SW480 (cell line): Measurements from ENCODE around the gene MAGI1.
A peak's percentile ranks its signal among the peaks of the same experiment; 100 is the strongest.

Experiments
- DNase-seq: peaks from one replicate; pipeline ENCODE4 v3.0.0-alpha.2; 2016; ENCODE audit warnings: low spot score

Gene MAGI1

GRCh38 chr3:65595222-65596028 lies 443.3 kb downstream of the MAGI1 start:
- DNase-seq: peak; percentile 16

- DNase-seq: no peak
Observed at GRCh38 chr3:65593780-65594752, 444.7 kb downstream of the MAGI1 start.

- no peak for DNase-seq
Observed at GRCh38 chr3:65591313-65591712, 447.4 kb downstream of the MAGI1 start.

GRCh38 chr3:65588884-65589283 lies 449.8 kb downstream of the MAGI1 start:
- no peak for DNase-seq

GRCh38 chr3:65587650-65588439 lies 450.9 kb downstream of the MAGI1 start:
- no peak for DNase-seq

GRCh38 chr3:65584913-65585312 lies 453.8 kb downstream of the MAGI1 start:
- DNase-seq: no peak

- no peak for DNase-seq
Observed at GRCh38 chr3:65584002-65584401, 454.7 kb downstream of the MAGI1 start.

- no peak for DNase-seq
Observed at GRCh38 chr3:65583188-65583587, 455.5 kb downstream of the MAGI1 start.

GRCh38 chr3:65582012-65582717 lies 456.6 kb downstream of the MAGI1 start:
- no peak for DNase-seq

- no peak for DNase-seq
Observed at GRCh38 chr3:65581313-65581712, 457.4 kb downstream of the MAGI1 start.

GRCh38 chr3:65578861-65579260 lies 459.9 kb downstream of the MAGI1 start:
- no peak for DNase-seq

- DNase-seq: no peak
Observed at GRCh38 chr3:65577843-65578430, 460.8 kb downstream of the MAGI1 start.

- DNase-seq: no peak
Observed at GRCh38 chr3:65576966-65577365, 461.8 kb downstream of the MAGI1 start.

GRCh38 chr3:65576228-65576627 lies 462.5 kb downstream of the MAGI1 start:
- no peak for DNase-seq

GRCh38 chr3:65575376-65575840 lies 463.3 kb downstream of the MAGI1 start:
- peak; percentile 29 for DNase-seq

GRCh38 chr3:65573548-65574116 lies 465.1 kb downstream of the MAGI1 start:
- no peak for DNase-seq

GRCh38 chr3:65572175-65572777 lies 466.4 kb downstream of the MAGI1 start:
- DNase-seq: no peak

- no peak for DNase-seq
Observed at GRCh38 chr3:65569845-65570405, 468.8 kb downstream of the MAGI1 start.

GRCh38 chr3:65569129-65569528 lies 469.6 kb downstream of the MAGI1 start:
- DNase-seq: no peak

- no peak for DNase-seq
Observed at GRCh38 chr3:65568497-65568896, 470.2 kb downstream of the MAGI1 start.
